Measurements from ENCODE around the gene GTF2A2.
A peak's percentile ranks its signal among the peaks of the same experiment; 100 is the strongest.

Gene GTF2A2

DNA sequence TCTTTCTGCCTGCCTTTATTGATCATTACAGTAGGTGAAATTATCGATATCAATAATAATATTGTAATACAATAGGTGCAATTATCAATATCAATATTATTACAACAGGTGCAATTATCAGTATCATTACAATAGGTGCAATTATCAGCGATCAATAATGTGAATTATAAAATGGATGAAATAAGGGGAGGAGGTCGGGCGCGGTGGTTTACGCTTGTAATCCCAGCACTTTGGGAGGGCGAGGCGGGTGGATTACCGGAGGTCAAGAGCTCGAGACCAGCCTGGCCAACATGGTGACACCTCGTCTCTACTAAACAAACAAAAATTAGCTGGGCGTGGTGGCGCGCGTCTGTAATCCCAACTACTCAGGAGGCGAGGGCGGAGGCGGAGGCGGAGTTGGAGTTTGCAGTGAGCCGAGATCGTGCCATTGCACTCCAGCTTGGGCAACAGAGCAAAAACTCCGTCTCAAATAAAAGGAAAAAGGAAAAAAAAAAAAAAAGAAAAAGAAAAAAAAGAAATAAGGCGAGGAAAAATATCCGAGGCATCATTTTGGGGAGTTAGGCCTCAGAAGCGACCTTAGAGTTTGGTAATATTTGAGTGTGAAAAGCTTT lies 32.4 kb upstream of the GTF2A2 start (continued):
- peak; percentile 93 for TF ChIP-seq KLF7 (tag by site-specific recombination; IDR thresholded peaks at IDR 0.05; ENCODE audit: borderline replicate concordance)
- TF ChIP-seq ZBTB6 (tag by site-specific recombination; IDR thresholded peaks at IDR 0.05), result no peak
- TF ChIP-seq KLF17 (tag by site-specific recombination; IDR thresholded peaks at IDR 0.05), result peak; percentile 82
- no peak for TF ChIP-seq ZNF792 (tag by site-specific recombination; IDR thresholded peaks at IDR 0.05)
- 0 out of 2 replicates have a peak, but pooled peaks have one; percentile 13 for TF ChIP-seq BCL11A (tag by site-specific recombination; IDR thresholded peaks at IDR 0.05; ENCODE audit: low read depth)
- no peak for TF ChIP-seq ZBTB48 (tag by site-specific recombination; IDR thresholded peaks at IDR 0.05)
- TF ChIP-seq, protein P1, sequence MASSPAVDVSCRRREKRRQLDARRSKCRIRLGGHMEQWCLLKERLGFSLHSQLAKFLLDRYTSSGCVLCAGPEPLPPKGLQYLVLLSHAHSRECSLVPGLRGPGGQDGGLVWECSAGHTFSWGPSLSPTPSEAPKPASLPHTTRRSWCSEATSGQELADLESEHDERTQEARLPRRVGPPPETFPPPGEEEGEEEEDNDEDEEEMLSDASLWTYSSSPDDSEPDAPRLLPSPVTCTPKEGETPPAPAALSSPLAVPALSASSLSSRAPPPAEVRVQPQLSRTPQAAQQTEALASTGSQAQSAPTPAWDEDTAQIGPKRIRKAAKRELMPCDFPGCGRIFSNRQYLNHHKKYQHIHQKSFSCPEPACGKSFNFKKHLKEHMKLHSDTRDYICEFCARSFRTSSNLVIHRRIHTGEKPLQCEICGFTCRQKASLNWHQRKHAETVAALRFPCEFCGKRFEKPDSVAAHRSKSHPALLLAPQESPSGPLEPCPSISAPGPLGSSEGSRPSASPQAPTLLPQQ (tag by site-specific recombination; IDR thresholded peaks at IDR 0.05), result no peak; the same call in 1 of the 2 replicates
- TF ChIP-seq SCRT1 (tag by site-specific recombination; IDR thresholded peaks at IDR 0.05; ENCODE audit: borderline replicate concordance), result 0 out of 2 replicates have a peak, but pooled peaks have one; percentile 26
- TF ChIP-seq ZNF626 (tag by site-specific recombination; IDR thresholded peaks at IDR 0.05), result no peak
- TF ChIP-seq, protein P2, sequence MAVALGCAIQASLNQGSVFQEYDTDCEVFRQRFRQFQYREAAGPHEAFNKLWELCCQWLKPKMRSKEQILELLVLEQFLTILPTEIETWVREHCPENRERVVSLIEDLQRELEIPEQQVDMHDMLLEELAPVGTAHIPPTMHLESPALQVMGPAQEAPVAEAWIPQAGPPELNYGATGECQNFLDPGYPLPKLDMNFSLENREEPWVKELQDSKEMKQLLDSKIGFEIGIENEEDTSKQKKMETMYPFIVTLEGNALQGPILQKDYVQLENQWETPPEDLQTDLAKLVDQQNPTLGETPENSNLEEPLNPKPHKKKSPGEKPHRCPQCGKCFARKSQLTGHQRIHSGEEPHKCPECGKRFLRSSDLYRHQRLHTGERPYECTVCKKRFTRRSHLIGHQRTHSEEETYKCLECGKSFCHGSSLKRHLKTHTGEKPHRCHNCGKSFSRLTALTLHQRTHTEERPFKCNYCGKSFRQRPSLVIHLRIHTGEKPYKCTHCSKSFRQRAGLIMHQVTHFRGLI (tag by site-specific recombination; IDR thresholded peaks at IDR 0.05), result peak; percentile 88
- no peak for TF ChIP-seq ZBTB20 (tag by site-specific recombination; IDR thresholded peaks at IDR 0.05)
- TF ChIP-seq ZNF654 (tag by site-specific recombination; IDR thresholded peaks at IDR 0.05; ENCODE audit: low read depth), result no peak
- TF ChIP-seq, protein P3, sequence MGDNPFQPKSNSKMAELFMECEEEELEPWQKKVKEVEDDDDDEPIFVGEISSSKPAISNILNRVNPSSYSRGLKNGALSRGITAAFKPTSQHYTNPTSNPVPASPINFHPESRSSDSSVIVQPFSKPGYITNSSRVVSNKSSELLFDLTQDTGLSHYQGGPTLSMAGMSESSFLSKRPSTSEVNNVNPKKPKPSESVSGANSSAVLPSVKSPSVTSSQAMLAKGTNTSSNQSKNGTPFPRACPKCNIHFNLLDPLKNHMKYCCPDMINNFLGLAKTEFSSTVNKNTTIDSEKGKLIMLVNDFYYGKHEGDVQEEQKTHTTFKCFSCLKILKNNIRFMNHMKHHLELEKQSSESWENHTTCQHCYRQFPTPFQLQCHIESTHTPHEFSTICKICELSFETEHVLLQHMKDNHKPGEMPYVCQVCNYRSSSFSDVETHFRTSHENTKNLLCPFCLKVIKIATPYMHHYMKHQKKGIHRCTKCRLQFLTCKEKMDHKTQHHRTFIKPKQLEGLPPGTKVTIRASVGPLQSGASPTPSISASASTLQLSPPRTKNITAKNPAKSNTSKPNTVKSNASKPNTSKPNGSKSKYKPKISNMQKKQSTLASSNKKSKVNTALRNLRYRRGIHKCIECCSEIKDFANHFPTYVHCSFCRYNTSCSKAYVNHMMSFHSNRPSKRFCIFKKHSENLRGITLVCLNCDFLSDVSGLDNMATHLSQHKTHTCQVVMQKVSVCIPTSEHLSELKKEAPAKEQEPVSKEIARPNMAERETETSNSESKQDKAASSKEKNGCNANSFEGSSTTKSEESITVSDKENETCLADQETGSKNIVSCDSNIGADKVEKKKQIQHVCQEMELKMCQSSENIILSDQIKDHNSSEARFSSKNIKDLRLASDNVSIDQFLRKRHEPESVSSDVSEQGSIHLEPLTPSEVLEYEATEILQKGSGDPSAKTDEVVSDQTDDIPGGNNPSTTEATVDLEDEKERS (tag by site-specific recombination; IDR thresholded peaks at IDR 0.05), result no peak
- TF ChIP-seq ZNF366 (tag by site-specific recombination; conservative IDR thresholded peaks at IDR 0.05), result peak; percentile 76
- no peak for TF ChIP-seq ZNF211 (tag by site-specific recombination; IDR thresholded peaks at IDR 0.05; ENCODE audit: low read depth)
- TF ChIP-seq SP7 (tag by site-specific recombination; IDR thresholded peaks at IDR 0.05), result peak; percentile 68
- TF ChIP-seq GLI4 (tag by site-specific recombination; IDR thresholded peaks at IDR 0.05), result no peak
- no peak for TF ChIP-seq ZNF610 (tag by site-specific recombination; IDR thresholded peaks at IDR 0.05; ENCODE audit: borderline replicate concordance)
- no peak for TF ChIP-seq ZNF785 (tag by site-specific recombination; IDR thresholded peaks at IDR 0.05)
- TF ChIP-seq, protein P4, sequence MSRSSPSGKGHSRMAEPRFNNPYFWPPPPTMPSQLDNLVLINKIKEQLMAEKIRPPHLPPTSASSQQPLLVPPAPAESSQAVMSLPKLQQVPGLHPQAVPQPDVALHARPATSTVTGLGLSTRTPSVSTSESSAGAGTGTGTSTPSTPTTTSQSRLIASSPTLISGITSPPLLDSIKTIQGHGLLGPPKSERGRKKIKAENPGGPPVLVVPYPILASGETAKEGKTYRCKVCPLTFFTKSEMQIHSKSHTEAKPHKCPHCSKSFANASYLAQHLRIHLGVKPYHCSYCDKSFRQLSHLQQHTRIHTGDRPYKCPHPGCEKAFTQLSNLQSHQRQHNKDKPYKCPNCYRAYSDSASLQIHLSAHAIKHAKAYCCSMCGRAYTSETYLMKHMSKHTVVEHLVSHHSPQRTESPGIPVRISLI (tag by site-specific recombination; IDR thresholded peaks at IDR 0.05), result no peak
- TF ChIP-seq ZNF335 (tag by site-specific recombination; conservative IDR thresholded peaks at IDR 0.05), result peak; percentile 98
- no peak for TF ChIP-seq GFI1B (tag by site-specific recombination; IDR thresholded peaks at IDR 0.05)
- peak; percentile 37; the same call in 1 of the 2 replicates for TF ChIP-seq HIC1 (tag by site-specific recombination; IDR thresholded peaks at IDR 0.05)
- peak; percentile 88 for TF ChIP-seq ZEB2 (tag by site-specific recombination; IDR thresholded peaks at IDR 0.05)
- no peak for TF ChIP-seq ZNF174 (tag by site-specific recombination; IDR thresholded peaks at IDR 0.05)
- TF ChIP-seq GLIS2 (tag by site-specific recombination; IDR thresholded peaks at IDR 0.05), result no peak
- TF ChIP-seq MYNN (tag by site-specific recombination; IDR thresholded peaks at IDR 0.05; ENCODE audit: borderline replicate concordance), result no peak
- no peak for TF ChIP-seq ZNF350 (tag by site-specific recombination; IDR thresholded peaks at IDR 0.05)
